ENCODE measurements around the gene IL11.

The IL11 gene

GRCh38 chr19:55366790-55367189 lies 3.5 kb downstream of the IL11 start:
- Histone ChIP-seq H3K27me3 (peaks cover 0 to 68% of the 10 kb centered on the region in 2 donors), H3K9me3 (no peaks in the 10 kb centered on the region), H3K27ac (no peak overlapping the region), H3K4me1 (peaks cover 0 to 23% (median 14%) of the 10 kb centered on the region in 4 donors), H3K36me3 (no peaks in the 10 kb centered on the region), H3K4me3 (no peak overlapping the region)
- no peak for TF ChIP-seq CTCF (IDR thresholded peaks at IDR 0.05)
- intact Hi-C loops (cut with DNase I; ENCODE audit: low total_unique reads) = no loop called here
- no peak for DNase-seq

- H3K27ac ChIP-seq = no peak overlapping the region
- H3K4me1 ChIP-seq = peaks cover 0 to 23% (median 14%) of the 10 kb centered on the region in 4 donors
- H3K27me3 ChIP-seq = peaks cover 0 to 67% of the 10 kb centered on the region in 2 donors
- H3K4me3 ChIP-seq = no peak overlapping the region
- no peaks in the 10 kb centered on the region for H3K36me3 ChIP-seq
- no peak for DNase-seq
- H3K9me3 ChIP-seq = no peaks in the 10 kb centered on the region
- no peak for TF ChIP-seq CTCF (IDR thresholded peaks at IDR 0.05)
- intact Hi-C loops (cut with DNase I; ENCODE audit: low total_unique reads) = no loop called here
Observed at GRCh38 chr19:55365964-55366363, 4.3 kb downstream of the IL11 start.

GRCh38 chr19:55365245-55365644 lies 5.0 kb downstream of the IL11 start:
- no peak overlapping the region for H3K4me3 ChIP-seq
- H3K27ac ChIP-seq = no peak overlapping the region
- intact Hi-C loops (cut with DNase I; ENCODE audit: low total_unique reads) = no loop called here
- TF ChIP-seq CTCF (IDR thresholded peaks at IDR 0.05) = no peak
- H3K9me3 ChIP-seq = no peaks in the 10 kb centered on the region
- no peaks in the 10 kb centered on the region for H3K36me3 ChIP-seq
- peaks cover 0 to 19% (median 13%) of the 10 kb centered on the region in 4 donors for H3K4me1 ChIP-seq
- H3K27me3 ChIP-seq = peaks cover 0 to 65% of the 10 kb centered on the region in 2 donors
- DNase-seq = no peak

- intact Hi-C loops (cut with DNase I; ENCODE audit: low total_unique reads) = no loop called here
- DNase-seq = no peak
- Histone ChIP-seq H3K4me3 (no peak within 1 kb of the TSS), H3K4me1 (no peaks in the 10 kb centered on the region), H3K9me3 (no peaks in the 10 kb centered on the region), H3K27ac (no peak within 1 kb of the TSS), H3K27me3 (peaks cover 0 to 58% of the 10 kb centered on the region in 2 donors), H3K36me3 (no peaks in the 10 kb centered on the region)
- no peak for TF ChIP-seq CTCF (IDR thresholded peaks at IDR 0.05)
Observed at GRCh38 chr19:55362990-55363716, 7.1 kb downstream of the IL11 start, which contains the start of gene GARIN5B. Gene GARIN5B, minus strand, starts transcription at chr19:55363260. Its CDS starts 194 bp downstream, at chr19:55363066.

GRCh38 chr19:55362174-55362989 lies 7.9 kb downstream of the IL11 start:
- Histone ChIP-seq H3K27me3 (peaks cover 0 to 56% of the 10 kb centered on the region in 2 donors), H3K4me1 (no peaks in the 10 kb centered on the region), H3K9me3 (no peaks in the 10 kb centered on the region), H3K4me3 (no peak overlapping the region), H3K36me3 (no peaks in the 10 kb centered on the region), H3K27ac (no peak overlapping the region)
- DNase-seq = no peak
- intact Hi-C loops (cut with DNase I; ENCODE audit: low total_unique reads) = no loop called here
- TF ChIP-seq CTCF (IDR thresholded peaks at IDR 0.05) = no peak

All from tibial artery (tissue), 4 donors.